PC-3 (cell line): ENCODE measurements around the gene SDC4. TPM values are rescaled to one million over a fixed set of nuclear protein-coding genes. Genes with fewer than 3 reads are reported as not detected.

Experiments
- ATAC-seq: fragments of 200-7000 bp; cut with Tn5 transposase; 2 replicates; pipeline ENCODE4 v1.9.1; 2020; ENCODE audit warnings: mild to moderate bottlenecking, moderate library complexity
- BruUV-seq: library from RNA; stranded (reverse); fragments of 400-500 nt; replicated peaks from 2 replicates; lab custom pipeline; 2021; lab: Mats Ljungman, UMichigan
- CTCF ChIA-PET: fragments of 300-600 bp; sonication (Branson Sonifier 250); formaldehyde crosslinking; loops from one replicate; lab custom pipeline; 2022; ENCODE audit warnings: antibody characterized with exemption; lab: Charles Lee
- POLR2A ChIA-PET: fragments of 300-600 bp; sonication (Branson Sonifier 250); formaldehyde crosslinking; loops from one replicate; lab custom pipeline; 2022; ENCODE audit warnings: antibody characterized with exemption; ENCODE audit not compliant: unreplicated experiment; lab: Charles Lee
- DNase-seq: peaks from one replicate; pipeline ENCODE4 v3.0.0-alpha.2; 2015
- H2AFZ ChIP-seq: fragments of 300-600 bp; sonication (generic); 2 replicates; pipeline ENCODE4 v1.6.0; 2016; ENCODE audit warnings: antibody characterized with exemption, low read length
- H3F3A ChIP-seq: fragments of 300-600 bp; sonication (generic); one replicate; pipeline ENCODE4 v1.6.0; 2017; ENCODE audit warnings: antibody characterized with exemption, low read length, control low read depth, mild to moderate bottlenecking; ENCODE audit not compliant: unreplicated experiment
- H3K27ac ChIP-seq: fragments of 300-600 bp; sonication (generic); 2 replicates; pipeline ENCODE4 v1.5.1; 2016; ENCODE audit warnings: mild to moderate bottlenecking, low read length
- H3K27me3 ChIP-seq: fragments of 300-600 bp; sonication (generic); 2 replicates; pipeline ENCODE4 v1.6.1; 2016; ENCODE audit warnings: low read length, mixed read lengths
- H3K36me3 ChIP-seq: fragments of 300-600 bp; sonication (generic); 2 replicates; pipeline ENCODE4 v1.6.1; 2016; ENCODE audit warnings: low read depth, mixed run types, low read length, mixed read lengths
- H3K4me1 ChIP-seq: fragments of 300-600 bp; sonication (generic); 2 replicates; pipeline ENCODE4 v1.5.1; 2016; ENCODE audit warnings: low read length; ENCODE audit not compliant: insufficient read depth
- H3K4me2 ChIP-seq: fragments of 300-600 bp; sonication (generic); 2 replicates; pipeline ENCODE4 v1.6.0; 2016; ENCODE audit warnings: low read length
- H3K4me3 ChIP-seq: fragments of 300-600 bp; sonication (generic); 2 replicates; pipeline ENCODE4 v1.5.1; 2016; ENCODE audit warnings: mild to moderate bottlenecking, low read length, mixed read lengths
- H3K79me2 ChIP-seq: fragments of 300-600 bp; sonication (generic); 2 replicates; pipeline ENCODE4 v1.6.1; 2017; ENCODE audit warnings: low read length, mixed read lengths
- H3K9ac ChIP-seq: fragments of 300-600 bp; sonication (generic); 2 replicates; pipeline ENCODE4 v1.6.0; 2016; ENCODE audit warnings: mild to moderate bottlenecking, low read length
- H3K9me2 ChIP-seq: fragments of 300-600 bp; sonication (generic); replicated peaks from 2 replicates; pipeline ENCODE4 v1.6.1; 2016; ENCODE audit warnings: mixed run types, low read length, mixed read lengths
- H3K9me3 ChIP-seq: fragments of 300-600 bp; sonication (generic); 2 replicates; pipeline ENCODE4 v1.6.1; 2016; ENCODE audit warnings: low read length, mixed read lengths
- H4K20me1 ChIP-seq: fragments of 300-600 bp; sonication (generic); 2 replicates; pipeline ENCODE4 v1.6.1; 2016; ENCODE audit warnings: low read length, mixed read lengths
- CTCF ChIP-seq: fragments of 300-600 bp; sonication (generic); conservative IDR thresholded peaks from 2 replicates; pipeline ENCODE4 v1.5.1; 2017; ENCODE audit warnings: antibody characterized with exemption, low read depth, mild to moderate bottlenecking, low read length
- EZH2 ChIP-seq: fragments of 300-600 bp; sonication (generic); IDR thresholded peaks from one replicate; pipeline ENCODE4 v1.6.1; 2017; ENCODE audit warnings: antibody characterized with exemption, mild to moderate bottlenecking, low read length; ENCODE audit not compliant: unreplicated experiment
- EZH2phosphoT487 ChIP-seq: fragments of 300-600 bp; sonication (generic); IDR thresholded peaks from 2 replicates; pipeline ENCODE4 v1.6.1; 2018; ENCODE audit warnings: mild to moderate bottlenecking, antibody characterized with exemption, low read length, borderline replicate concordance
- intact Hi-C: fragments of 100-400 bp; cut with micrococcal nuclease; formaldehyde crosslinking; loops from 2 replicates; pipeline ENCODE4 v1.9.0; 2023
- total RNA-seq: library from RNA; depleted of rRNA; stranded (reverse); fragments of >200 nt; gene quantifications from 2 replicates; pipeline ENCODE4 v1.2.3, GENCODE V29; 2014

Gene SDC4
- total RNA-seq, 1 experiment from 2014 or later: 134 TPM

- ChIA-PET CTCF (no interaction called here), POLR2A (no interaction called here)
- peaks cover 95% of the 10 kb centered on the region for H3K79me2 ChIP-seq
- BruUV-seq: no TSS peak
- H3K9me3 ChIP-seq: no peaks in the 10 kb centered on the region
- H3K9me2 ChIP-seq: no peaks in the 10 kb centered on the region
- peak overlapping the region; percentile 61; the same call in 1 of the 2 replicates for H3K4me3 ChIP-seq
- peaks cover 97% of the 10 kb centered on the region for H3K4me1 ChIP-seq
- H3F3A ChIP-seq: peaks cover 16% of the 10 kb centered on the region
- H4K20me1 ChIP-seq: peaks cover 28% of the 10 kb centered on the region
- intact Hi-C loops: loop anchor here (10.0 kb wide), 1 partner anchor 433 kb away; no protein-coding TSS in a partner anchor
- H3K27ac ChIP-seq: peak overlapping the region; percentile 95
- TF ChIP-seq EZH2phosphoT487 (no peak), EZH2 (no peak), CTCF (no peak)
- peak overlapping the region; percentile 82 for H3K9ac ChIP-seq
- H3K27me3 ChIP-seq: no peaks in the 10 kb centered on the region
- ATAC-seq: no peak
- H3K36me3 ChIP-seq: peaks cover 28% of the 10 kb centered on the region
- peak overlapping the region; percentile 98 for H3K4me2 ChIP-seq
- DNase-seq: no peak
- H2AFZ ChIP-seq: no peak overlapping the region
Measured at GRCh38 chr20:45341579-45341938, 6.7 kb downstream of the SDC4 start.

GRCh38 chr20:45340951-45341350 lies 7.3 kb downstream of the SDC4 start:
- DNase-seq (no peak), ATAC-seq (no peak)
- Histone ChIP-seq H3K79me2 (peaks cover 94% of the 10 kb centered on the region), H3K9ac (no peak overlapping the region), H3K9me2 (no peaks in the 10 kb centered on the region), H3K27me3 (no peaks in the 10 kb centered on the region), H3F3A (peaks cover 15% of the 10 kb centered on the region), H3K27ac (no peak overlapping the region), H3K9me3 (no peaks in the 10 kb centered on the region), H3K36me3 (peaks cover 28% of the 10 kb centered on the region), H3K4me1 (peaks cover 96% of the 10 kb centered on the region), H3K4me2 (no peak overlapping the region; the same call in 1 of the 2 replicates), H2AFZ (no peak overlapping the region), H4K20me1 (peaks cover 22% of the 10 kb centered on the region; the same call in 1 of the 2 replicates), H3K4me3 (no peak overlapping the region)
- POLR2A ChIA-PET: no interaction called here
- intact Hi-C loops: loop anchor here (10.0 kb wide), 1 partner anchor 434 kb away; no protein-coding TSS in a partner anchor
- TF ChIP-seq EZH2 (no peak), EZH2phosphoT487 (no peak), CTCF (no peak)
- BruUV-seq: no TSS peak
- CTCF ChIA-PET: no interaction called here

- no peak overlapping the region for H3K9ac ChIP-seq
- intact Hi-C loops: loop anchor here (10.0 kb wide), 1 partner anchor 434 kb away; no protein-coding TSS in a partner anchor
- H3K9me3 ChIP-seq: no peaks in the 10 kb centered on the region
- H3K4me3 ChIP-seq: no peak overlapping the region
- H3K27ac ChIP-seq: no peak overlapping the region
- H3K27me3 ChIP-seq: no peaks in the 10 kb centered on the region
- DNase-seq (no peak), ATAC-seq (no peak)
- no peak overlapping the region for H2AFZ ChIP-seq
- CTCF ChIA-PET: no interaction called here
- H3K4me1 ChIP-seq: peaks cover 96% of the 10 kb centered on the region
- TF ChIP-seq CTCF: no peak
- TF ChIP-seq EZH2: no peak
- TF ChIP-seq EZH2phosphoT487: no peak
- POLR2A ChIA-PET: no interaction called here
- H3K79me2 ChIP-seq: peaks cover 94% of the 10 kb centered on the region
- peaks cover 20% of the 10 kb centered on the region; the same call in 1 of the 2 replicates for H4K20me1 ChIP-seq
- H3F3A ChIP-seq: peaks cover 14% of the 10 kb centered on the region
- no TSS peak for BruUV-seq
- H3K36me3 ChIP-seq: peaks cover 34% of the 10 kb centered on the region
- no peak overlapping the region for H3K4me2 ChIP-seq
- no peaks in the 10 kb centered on the region for H3K9me2 ChIP-seq
Measured at GRCh38 chr20:45340236-45340847, 7.9 kb downstream of the SDC4 start.
